C4-2B (cell line): ENCODE measurements around the gene COG7.

Experiments
- H3K27ac ChIP-seq: fragments of 450-650 bp; 2 replicates; pipeline ENCODE4 v1.5.1; 2017
- ZFX ChIP-seq: fragments of 450-650 bp; IDR thresholded peaks from 2 replicates; pipeline ENCODE4 v1.6.1; 2017
- TF ChIP-seq, protein P1 (sequence below): fragments of 450-650 bp; conservative IDR thresholded peaks from 2 replicates; pipeline ENCODE4 v1.5.1; 2017; ENCODE audit warnings: mild to moderate bottlenecking

Gene COG7

DNA sequence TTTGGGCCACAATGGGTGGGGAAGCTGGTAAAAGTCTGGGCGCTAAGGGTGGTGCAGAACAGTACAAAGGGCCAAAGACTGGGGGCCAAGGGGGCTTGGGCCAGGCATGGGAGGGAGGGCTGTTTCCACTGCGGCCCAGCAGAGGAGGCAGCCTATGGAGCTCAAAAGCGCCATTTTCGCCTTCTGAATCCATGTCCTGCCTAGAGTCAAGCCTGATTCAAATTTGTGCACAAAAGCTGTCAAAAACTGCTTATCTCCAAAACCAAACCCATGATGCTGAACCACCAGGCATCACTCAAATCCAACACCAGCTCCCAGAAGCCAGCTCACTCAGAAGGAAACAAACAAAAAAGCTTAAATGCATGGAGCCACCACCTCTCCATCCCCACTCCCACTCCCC, 16.0 kb downstream of the COG7 start:
- H3K27ac ChIP-seq: no peak overlapping the region
- TF ChIP-seq, protein P1, sequence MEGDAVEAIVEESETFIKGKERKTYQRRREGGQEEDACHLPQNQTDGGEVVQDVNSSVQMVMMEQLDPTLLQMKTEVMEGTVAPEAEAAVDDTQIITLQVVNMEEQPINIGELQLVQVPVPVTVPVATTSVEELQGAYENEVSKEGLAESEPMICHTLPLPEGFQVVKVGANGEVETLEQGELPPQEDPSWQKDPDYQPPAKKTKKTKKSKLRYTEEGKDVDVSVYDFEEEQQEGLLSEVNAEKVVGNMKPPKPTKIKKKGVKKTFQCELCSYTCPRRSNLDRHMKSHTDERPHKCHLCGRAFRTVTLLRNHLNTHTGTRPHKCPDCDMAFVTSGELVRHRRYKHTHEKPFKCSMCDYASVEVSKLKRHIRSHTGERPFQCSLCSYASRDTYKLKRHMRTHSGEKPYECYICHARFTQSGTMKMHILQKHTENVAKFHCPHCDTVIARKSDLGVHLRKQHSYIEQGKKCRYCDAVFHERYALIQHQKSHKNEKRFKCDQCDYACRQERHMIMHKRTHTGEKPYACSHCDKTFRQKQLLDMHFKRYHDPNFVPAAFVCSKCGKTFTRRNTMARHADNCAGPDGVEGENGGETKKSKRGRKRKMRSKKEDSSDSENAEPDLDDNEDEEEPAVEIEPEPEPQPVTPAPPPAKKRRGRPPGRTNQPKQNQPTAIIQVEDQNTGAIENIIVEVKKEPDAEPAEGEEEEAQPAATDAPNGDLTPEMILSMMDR: no peak
- TF ChIP-seq ZFX: no peak

DNA sequence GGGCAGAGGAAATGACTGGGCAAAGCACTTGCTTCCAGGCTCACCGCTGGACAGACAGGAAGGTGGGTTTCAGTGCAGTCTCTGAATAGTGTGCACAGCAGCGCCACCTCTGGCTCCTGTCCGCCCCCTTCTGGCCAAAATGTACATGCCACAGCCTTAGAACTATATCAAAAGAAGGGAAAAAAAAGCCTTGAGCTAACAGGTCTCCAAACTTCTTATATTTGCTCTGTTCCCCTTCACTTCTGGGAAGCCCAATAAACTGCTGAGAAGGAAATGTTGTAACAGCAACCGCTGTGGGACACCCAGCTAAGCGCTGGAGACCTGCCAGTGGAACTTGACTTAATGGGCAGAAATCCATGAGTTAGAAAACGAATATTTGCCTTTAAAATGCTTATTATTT, 17.5 kb downstream of the COG7 start:
- no peak for TF ChIP-seq ZFX
- TF ChIP-seq, protein P1: peak; percentile 96
- no peak overlapping the region for H3K27ac ChIP-seq

DNA sequence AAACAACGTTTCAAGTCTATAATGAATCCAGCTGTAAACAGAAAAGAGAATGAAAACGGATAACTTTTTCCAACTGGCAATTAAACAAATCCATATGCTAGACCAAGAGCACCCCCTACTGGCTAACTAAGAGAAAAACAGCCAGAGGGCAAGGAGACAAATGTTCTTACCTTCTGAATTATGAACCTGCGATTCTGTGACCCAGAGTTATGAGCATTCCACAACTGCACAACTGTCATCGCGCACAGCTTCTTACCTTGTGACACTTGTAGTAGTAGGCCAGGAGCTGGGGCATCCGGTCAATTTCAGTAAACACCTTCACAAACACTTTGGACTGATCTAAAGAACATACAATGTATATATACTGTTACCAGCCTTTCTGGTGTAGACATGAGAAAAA, 18.6 kb downstream of the COG7 start:
- H3K27ac ChIP-seq: no peak overlapping the region
- TF ChIP-seq ZFX: no peak
- TF ChIP-seq, protein P1: peak; percentile 81

DNA sequence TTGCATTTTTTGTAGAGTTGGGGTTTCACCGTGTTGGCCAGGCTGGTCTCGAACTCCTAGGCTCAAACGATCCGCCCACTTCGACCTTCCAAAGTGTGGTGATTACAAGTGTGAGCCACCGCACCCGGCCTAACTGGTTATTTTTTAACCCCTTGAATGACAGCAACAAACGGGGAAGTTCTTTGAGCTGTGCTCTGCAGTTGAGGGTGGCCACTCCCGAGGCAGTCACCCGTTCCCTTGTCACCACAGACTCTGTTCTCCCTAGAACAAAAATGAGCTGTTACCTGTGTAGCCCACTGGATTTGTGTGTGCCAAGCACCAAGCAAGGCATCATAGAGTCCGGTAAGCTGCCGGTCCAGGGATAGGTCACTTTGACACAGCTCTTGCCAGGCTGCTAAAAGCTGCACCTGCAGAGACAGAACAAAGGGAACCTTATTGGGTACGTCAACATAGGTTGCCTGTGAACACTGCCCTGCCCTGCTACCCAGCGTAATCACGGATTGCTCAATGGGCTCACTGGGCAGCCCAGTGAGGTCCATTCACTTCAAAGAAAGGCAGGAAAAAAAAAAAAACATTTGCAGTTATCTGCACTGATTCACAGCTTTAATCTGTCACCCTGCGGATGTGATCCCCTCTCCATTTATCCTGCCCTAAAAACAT, 19.6 kb downstream of the COG7 start:
- H3K27ac ChIP-seq: no peak overlapping the region
- TF ChIP-seq, protein P1: no peak
- TF ChIP-seq ZFX: no peak

DNA sequence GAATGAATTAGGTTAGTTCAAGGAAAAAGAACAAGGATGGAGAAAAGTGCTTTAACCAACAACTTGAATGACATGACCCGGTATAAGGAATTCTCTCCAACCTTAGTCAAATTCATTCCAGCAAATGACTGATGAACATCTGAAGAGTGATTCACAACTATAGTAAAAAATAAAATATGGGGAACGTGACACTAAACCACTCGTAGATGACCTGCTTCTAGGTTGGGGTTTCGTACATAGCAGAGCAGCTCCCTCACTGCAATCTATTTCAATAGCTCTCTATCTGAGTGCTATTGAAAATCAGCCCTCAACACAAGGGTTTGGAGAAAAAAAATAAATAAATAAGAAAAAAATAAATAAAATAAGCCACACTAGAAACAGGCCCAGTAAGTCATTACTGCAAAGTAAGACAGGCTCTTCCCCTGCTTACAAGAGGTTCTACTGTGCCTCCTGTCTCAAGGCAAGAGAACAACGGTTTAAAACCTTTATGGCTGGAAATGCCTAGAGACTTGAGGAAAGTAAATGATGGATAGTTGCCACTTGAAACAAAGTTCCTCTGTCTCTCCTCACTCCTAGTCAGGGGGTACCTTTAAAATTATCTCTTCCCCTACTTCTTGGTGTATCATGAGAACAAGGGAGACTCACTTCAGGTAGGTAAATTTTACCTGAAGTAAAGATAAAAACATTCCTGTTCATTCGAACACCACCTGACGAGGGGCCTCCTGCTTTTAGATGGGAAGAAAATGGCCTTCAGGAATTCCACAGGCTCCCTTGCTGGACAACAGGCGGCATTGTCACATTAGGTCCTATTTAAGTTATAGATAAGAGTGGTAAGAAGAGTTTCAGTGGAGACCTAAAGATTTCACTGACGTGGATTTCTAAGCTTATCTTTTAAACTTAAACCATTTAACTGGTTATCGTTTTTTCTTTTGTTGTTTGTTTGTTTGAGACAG, 20.5 kb downstream of the COG7 start:
- TF ChIP-seq, protein P1: no peak
- TF ChIP-seq ZFX: no peak

DNA sequence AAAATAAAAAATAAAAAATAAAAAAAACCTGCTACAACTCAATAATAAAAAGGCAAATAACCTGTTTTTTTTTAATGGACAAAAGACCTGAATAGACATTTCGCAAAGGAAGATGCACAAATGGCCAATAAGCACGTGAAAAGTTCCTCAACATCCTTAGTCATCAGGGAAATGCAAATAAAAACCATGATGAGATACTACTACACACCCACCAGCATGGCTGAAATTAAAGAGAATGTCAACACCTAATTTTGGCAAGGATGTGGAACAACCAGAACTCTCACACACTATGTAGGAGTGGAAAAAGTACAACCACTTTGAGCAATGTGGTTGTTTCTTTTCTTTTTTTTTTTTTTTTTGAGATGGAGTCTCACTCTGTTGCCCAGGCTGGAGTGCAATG, 24.6 kb downstream of the COG7 start:
- no peak for TF ChIP-seq ZFX
- TF ChIP-seq, protein P1: no peak
- H3K27ac ChIP-seq: no peak overlapping the region

More for the DNA sequence above, 20.5 kb downstream of the COG7 start:
- no peak overlapping the region for H3K27ac ChIP-seq
